Measurements from ENCODE around the gene PTCD1.

Gene PTCD1

GRCh38 chr7:99451936-99452335 is 13.3 kb upstream of the PTCD1 start:
- no peak for DNase-seq (ENCODE audit: low spot score)
- in situ Hi-C loops (cut with MboI; ENCODE audit: low sequenced_read_pairs, unreplicated experiment), result no loop called here
- no peak for TF ChIP-seq CTCF (IDR thresholded peaks at IDR 0.05; ENCODE audit: borderline replicate concordance, control extremely low read depth, extremely low read depth, insufficient read depth, missing control alignments)

- in situ Hi-C loops (cut with MboI; ENCODE audit: low sequenced_read_pairs, unreplicated experiment), result no loop called here
- no peak for TF ChIP-seq CTCF (IDR thresholded peaks at IDR 0.05; ENCODE audit: borderline replicate concordance, control extremely low read depth, extremely low read depth, insufficient read depth, missing control alignments)
- no peak for DNase-seq (ENCODE audit: low spot score)
Measured at GRCh38 chr7:99449326-99449725, 10.7 kb upstream of the PTCD1 start.

GRCh38 chr7:99448855-99449254 is 10.3 kb upstream of the PTCD1 start:
- in situ Hi-C loops (cut with MboI; ENCODE audit: low sequenced_read_pairs, unreplicated experiment), result no loop called here
- no peak for DNase-seq (ENCODE audit: low spot score)
- TF ChIP-seq CTCF (IDR thresholded peaks at IDR 0.05; ENCODE audit: borderline replicate concordance, control extremely low read depth, extremely low read depth, insufficient read depth, missing control alignments), result no peak

- in situ Hi-C loops (cut with MboI; ENCODE audit: low sequenced_read_pairs, unreplicated experiment), result no loop called here
- DNase-seq (ENCODE audit: low spot score), result no peak
- peak; percentile 23 for TF ChIP-seq CTCF (IDR thresholded peaks at IDR 0.05; ENCODE audit: borderline replicate concordance, control extremely low read depth, extremely low read depth, insufficient read depth, missing control alignments)
Measured at GRCh38 chr7:99447943-99448342, 9.3 kb upstream of the PTCD1 start.

- TF ChIP-seq CTCF (IDR thresholded peaks at IDR 0.05; ENCODE audit: borderline replicate concordance, control extremely low read depth, extremely low read depth, insufficient read depth, missing control alignments), result no peak
- no peak for DNase-seq (ENCODE audit: low spot score)
- in situ Hi-C loops (cut with MboI; ENCODE audit: low sequenced_read_pairs, unreplicated experiment), result no loop called here
Measured at GRCh38 chr7:99446096-99446495, 7.5 kb upstream of the PTCD1 start.

- in situ Hi-C loops (cut with MboI; ENCODE audit: low sequenced_read_pairs, unreplicated experiment), result no loop called here
- TF ChIP-seq CTCF (IDR thresholded peaks at IDR 0.05; ENCODE audit: borderline replicate concordance, control extremely low read depth, extremely low read depth, insufficient read depth, missing control alignments), result no peak
- no peak for DNase-seq (ENCODE audit: low spot score)
Measured at GRCh38 chr7:99440195-99440594, 1.6 kb upstream of the PTCD1 start.

Measured in GM13976 (cell line).